NCI-H146 treated with DMSO at 0.1 percent for 48 hours (cell line): Measurements from ENCODE around the gene FALEC.
"Not testable (repeated sequence)": the region's sequence is repeated elsewhere in the genome, so short reads cannot be mapped to it uniquely, and the experiment has no call there.

ENCODE experiments used
- DNase-seq: peaks from one replicate; lab custom pipeline; 2025; ENCODE audit not compliant: unreplicated experiment; lab: John Stamatoyannopoulos, UW

Gene FALEC

GRCh38 chr1:150573648-150574071 is 58.1 kb downstream of the FALEC start:
- not testable (repeated sequence) for DNase-seq

GRCh38 chr1:150574260-150575071 is 58.9 kb downstream of the FALEC start:
- no peak for DNase-seq

- no peak for DNase-seq
Measured at GRCh38 chr1:150575072-150575489, 59.5 kb downstream of the FALEC start.

DNA sequence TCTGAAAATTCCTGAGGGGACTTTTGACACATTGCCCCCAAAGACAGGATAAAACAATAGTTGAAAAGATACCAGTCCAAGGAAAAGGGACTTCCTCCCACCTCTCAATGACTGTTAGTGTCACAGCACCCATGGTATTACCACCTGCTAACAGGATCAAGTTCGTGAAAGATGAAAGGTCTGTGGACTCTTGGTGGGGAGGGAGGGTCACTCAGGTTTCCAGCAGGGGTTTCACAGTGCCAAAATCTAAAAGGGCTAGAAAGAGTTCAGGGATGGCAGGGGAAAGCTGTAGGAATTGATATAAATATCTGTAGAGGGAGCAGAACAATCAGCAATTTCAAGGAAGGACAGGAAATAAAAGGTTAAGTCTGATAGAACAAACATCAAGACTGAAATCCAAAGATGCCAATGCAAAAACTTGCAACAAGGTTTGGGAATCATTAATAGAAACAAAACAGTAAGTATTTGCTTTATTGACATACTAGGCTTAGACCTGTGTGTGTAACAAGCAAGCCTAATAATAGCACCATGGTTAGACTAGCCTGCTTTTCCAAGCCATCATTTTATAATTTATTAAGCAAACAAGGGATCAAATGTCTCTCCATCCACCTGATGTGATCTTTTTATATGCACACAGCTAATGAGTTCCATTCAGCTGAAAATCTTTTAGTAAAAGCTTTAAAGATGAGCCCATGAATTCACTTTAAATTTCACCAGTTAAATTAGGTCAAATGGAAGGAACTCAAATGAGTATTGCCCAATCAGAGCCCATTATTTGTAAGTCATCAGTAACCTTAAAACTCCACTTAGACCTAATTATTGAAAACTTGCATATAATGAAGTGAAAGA is 60.2 kb downstream of the FALEC start:
- DNase-seq: peak; percentile 56

DNA sequence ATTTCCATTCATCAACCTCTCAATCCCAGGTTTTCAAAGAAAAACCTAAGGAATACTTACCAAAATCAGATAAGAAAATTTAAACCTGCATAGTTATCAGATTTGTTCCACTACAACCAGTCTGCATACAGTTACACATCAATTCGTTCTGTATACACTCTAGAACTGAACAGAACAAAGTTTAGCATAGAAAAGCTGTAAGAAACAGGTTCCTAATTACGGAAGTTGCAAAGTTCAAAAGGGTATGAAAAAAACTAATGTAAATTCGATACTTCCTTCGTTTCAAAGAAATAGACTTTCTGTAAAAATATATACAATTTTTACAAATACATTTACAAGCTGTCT is 60.8 kb downstream of the FALEC start:
- no peak for DNase-seq

DNA sequence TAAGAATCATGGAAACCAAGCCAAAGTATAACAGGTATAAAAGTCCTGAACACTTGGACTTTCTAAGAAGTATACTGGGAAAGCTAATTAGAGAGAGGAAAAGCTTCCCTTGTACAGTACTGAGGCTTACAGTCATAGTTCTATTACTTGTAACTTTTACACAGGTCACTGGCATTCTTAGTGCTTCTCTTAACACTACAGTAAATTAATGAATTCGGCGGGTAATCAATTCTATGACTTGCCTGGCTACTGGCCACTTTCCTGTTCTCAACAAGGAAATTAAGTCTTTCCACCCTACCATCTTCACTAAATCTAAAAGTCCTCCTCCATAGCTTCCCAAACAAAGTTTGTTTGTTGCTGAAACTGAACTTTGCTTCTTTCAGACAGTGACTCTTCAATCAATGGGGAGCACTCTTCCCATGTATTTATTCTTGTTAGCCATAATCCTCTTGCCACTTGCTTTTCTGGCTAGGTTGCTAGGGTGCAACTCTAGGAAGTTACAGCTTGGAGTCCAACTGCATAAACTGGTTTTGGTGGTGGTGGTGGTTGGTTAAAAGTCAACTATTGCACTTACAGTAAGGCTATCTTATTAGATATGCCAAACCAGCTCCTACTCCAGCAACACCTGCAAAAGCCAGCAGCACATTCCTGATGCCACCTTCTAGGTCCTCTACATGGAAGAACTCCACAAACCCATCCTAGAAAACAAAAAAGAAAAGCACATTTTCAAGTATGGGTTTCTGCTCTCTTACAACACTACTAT is 61.4 kb downstream of the FALEC start:
- DNase-seq: no peak

GRCh38 chr1:150577557-150578271 is 62.2 kb downstream of the FALEC start:
- DNase-seq: no peak

DNA sequence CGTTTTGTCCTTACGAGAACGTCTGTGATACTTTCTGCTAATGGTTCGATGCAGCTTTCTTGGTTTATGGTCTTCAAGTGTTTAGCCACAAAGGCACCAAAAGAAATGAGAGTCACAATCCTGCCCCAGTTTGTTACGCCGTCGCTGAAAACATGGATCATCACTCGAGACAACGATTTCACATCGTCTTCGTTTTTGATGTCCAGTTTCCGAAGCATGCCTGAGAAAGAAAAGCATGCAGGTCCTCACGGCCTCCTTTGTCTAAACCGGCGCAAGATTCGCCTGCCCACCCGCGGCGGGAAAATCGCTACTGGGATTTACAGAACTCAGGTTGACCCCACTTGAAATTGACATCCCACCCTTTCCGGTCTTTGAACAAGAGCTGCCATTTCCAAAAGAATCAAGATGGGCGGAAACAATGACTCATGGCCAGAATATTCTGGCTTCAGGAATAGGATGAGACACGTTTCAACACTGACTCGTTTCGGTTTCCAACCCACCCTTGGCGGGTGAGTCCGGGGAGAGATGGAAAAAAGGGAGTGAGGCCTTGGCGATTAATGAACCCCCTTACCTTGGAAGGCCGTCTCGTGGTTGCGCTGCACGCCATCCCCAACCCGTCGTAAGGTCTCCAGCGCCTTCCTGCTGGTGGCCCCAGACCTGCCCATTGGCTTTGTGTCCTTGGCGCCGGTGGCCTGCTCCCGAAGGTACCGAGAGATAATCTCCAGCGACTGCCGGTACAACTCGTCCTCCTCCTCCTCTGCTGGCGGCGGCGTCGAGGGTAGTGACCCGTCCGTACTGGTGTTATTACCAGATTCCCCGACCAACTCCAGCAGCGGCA is 62.9 kb downstream of the FALEC start:
- peak; percentile 32 for DNase-seq

GRCh38 chr1:150579110-150579944 is 63.8 kb downstream of the FALEC start, which contains the start of gene MCL1:
TSS of gene MCL1 (minus strand) at chr1:150579610. CDS start at chr1:150579530, 80 bp downstream.
- peak; percentile 88 for DNase-seq

DNA sequence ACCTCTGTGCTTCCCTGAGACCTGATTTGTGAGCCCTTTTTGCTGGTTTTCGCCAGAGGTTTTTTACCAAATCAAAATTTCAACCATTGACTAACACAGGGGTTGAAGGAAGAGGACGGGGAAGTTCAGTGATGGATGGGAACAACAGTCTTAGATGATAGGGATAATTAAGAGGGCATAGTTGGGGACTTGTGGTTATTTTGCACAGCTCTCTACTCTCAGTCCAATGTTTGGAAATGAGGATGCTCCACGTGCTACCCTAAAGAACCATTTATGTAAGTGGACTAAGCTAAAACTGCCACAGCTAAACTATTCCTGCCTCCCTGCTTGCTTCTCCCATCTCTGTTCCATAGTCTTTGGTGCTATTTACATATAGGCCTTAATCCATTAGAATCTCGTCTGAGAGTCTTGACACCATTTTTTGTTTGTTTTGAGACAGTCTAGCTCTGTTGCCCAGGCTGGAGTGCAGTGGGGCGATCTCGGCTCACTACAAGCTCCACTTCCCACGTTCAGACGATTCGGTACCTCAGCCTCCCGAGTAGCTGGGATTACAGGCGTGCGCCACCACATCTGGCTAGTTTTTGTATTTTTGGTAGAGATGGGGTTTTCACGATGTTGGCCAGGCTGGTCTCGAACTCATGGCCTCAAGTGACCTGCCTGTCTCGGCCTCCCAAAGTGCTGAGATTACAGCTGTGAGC is 64.5 kb downstream of the FALEC start:
- DNase-seq: no peak

DNA sequence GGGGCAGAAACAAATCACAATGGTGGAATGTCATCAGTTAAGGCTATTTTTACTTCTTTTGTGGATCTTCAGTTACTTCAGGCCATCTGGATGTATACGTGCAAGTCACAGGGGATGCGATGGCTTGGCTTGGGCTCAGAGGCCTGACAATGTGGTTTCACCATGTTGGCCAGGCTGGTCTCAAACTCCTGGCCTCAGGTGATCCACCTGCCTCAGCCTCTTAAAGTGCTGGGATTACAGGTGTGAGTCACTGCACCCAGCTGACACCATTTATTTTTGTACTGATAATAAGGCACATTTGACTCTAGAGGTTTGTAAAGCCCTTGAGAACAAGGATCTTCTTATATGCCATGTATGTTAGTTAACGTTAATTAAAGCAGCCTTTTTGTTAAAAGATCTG is 65.4 kb downstream of the FALEC start:
- DNase-seq: not testable (repeated sequence)

GRCh38 chr1:150581437-150581836 is 65.9 kb downstream of the FALEC start:
- DNase-seq: not testable (repeated sequence)

- DNase-seq: not testable (repeated sequence)
Measured at GRCh38 chr1:150581962-150582361, 66.4 kb downstream of the FALEC start.

GRCh38 chr1:150582371-150582770 is 66.8 kb downstream of the FALEC start:
- DNase-seq: no peak
